H9 (cell line): Measurements from ENCODE around the gene DENND5A. TPM values are rescaled to one million over a fixed set of nuclear protein-coding genes. Genes with fewer than 3 reads are reported as not detected.

ENCODE experiments used
- DNase-seq: peaks from one replicate; pipeline ENCODE4 v3.0.0-alpha.2; 2017
- H2AFZ ChIP-seq: one replicate; pipeline ENCODE4 v1.6.1; 2013; ENCODE audit warnings: mild to moderate bottlenecking, low read length, control low read depth, moderate library complexity
- H2AK5ac ChIP-seq: 2 replicates; pipeline ENCODE4 v1.6.1; 2013; ENCODE audit warnings: low read length, control low read depth, mixed read lengths; ENCODE audit not compliant: insufficient read length
- H2BK120ac ChIP-seq: one replicate; pipeline ENCODE4 v1.6.1; 2013; ENCODE audit warnings: low read depth, mild to moderate bottlenecking, low read length, control low read depth, inconsistent platforms; ENCODE audit not compliant: poor library complexity, severe bottlenecking
- H2BK12ac ChIP-seq: 2 replicates; pipeline ENCODE4 v1.6.1; 2013; ENCODE audit warnings: low read length, control low read depth, mixed read lengths, low read depth; ENCODE audit not compliant: insufficient read length
- H2BK15ac ChIP-seq: 2 replicates; pipeline ENCODE4 v1.6.1; 2013; ENCODE audit warnings: low read depth, low read length, control low read depth
- H2BK20ac ChIP-seq: one replicate; pipeline ENCODE4 v1.6.1; 2013; ENCODE audit warnings: low read depth, mild to moderate bottlenecking, low read length, control low read depth, inconsistent platforms; ENCODE audit not compliant: poor library complexity, severe bottlenecking
- H2BK5ac ChIP-seq: 2 replicates; pipeline ENCODE4 v1.6.1; 2013; ENCODE audit warnings: low read length, control low read depth, mixed read lengths; ENCODE audit not compliant: insufficient read length
- H3K14ac ChIP-seq: 2 replicates; pipeline ENCODE4 v1.6.1; 2013; ENCODE audit warnings: low read length, control low read depth; ENCODE audit not compliant: insufficient read depth
- H3K18ac ChIP-seq: 2 replicates; pipeline ENCODE4 v1.6.1; 2013; ENCODE audit warnings: low read depth, mild to moderate bottlenecking, mixed read lengths, low read length, control low read depth; ENCODE audit not compliant: insufficient read length
- H3K23ac ChIP-seq: 2 replicates; pipeline ENCODE4 v1.6.1; 2013; ENCODE audit warnings: low read length, control low read depth, mixed read lengths, low read depth; ENCODE audit not compliant: insufficient read length
- H3K23me2 ChIP-seq: 2 replicates; pipeline ENCODE4 v1.6.1; 2013; ENCODE audit warnings: low read depth, mild to moderate bottlenecking, mixed read lengths, low read length, control low read depth; ENCODE audit not compliant: insufficient read length, poor library complexity, severe bottlenecking
- H3K27ac ChIP-seq: 2 replicates; pipeline ENCODE4 v1.5.1; 2013; ENCODE audit warnings: low read length, control low read depth, mixed read lengths, low read depth; ENCODE audit not compliant: insufficient read length
- H3K27me3 ChIP-seq: 2 replicates; pipeline ENCODE4 v1.6.1; 2013; ENCODE audit warnings: low read length, control low read depth, inconsistent platforms; ENCODE audit not compliant: insufficient read depth
- H3K4ac ChIP-seq: 2 replicates; pipeline ENCODE4 v1.6.1; 2013; ENCODE audit warnings: low read depth, mild to moderate bottlenecking, control low read depth, inconsistent platforms, low read length, moderate library complexity
- H3K4me1 ChIP-seq: 2 replicates; pipeline ENCODE4 v1.6.1; 2013; ENCODE audit warnings: low read length, control low read depth, inconsistent platforms; ENCODE audit not compliant: insufficient read depth
- H3K4me2 ChIP-seq: 2 replicates; pipeline ENCODE4 v1.6.1; 2013; ENCODE audit warnings: low read length, control low read depth, mixed read lengths; ENCODE audit not compliant: insufficient read length, insufficient read depth
- H3K56ac ChIP-seq: 2 replicates; pipeline ENCODE4 v1.6.1; 2013; ENCODE audit warnings: low read depth, mild to moderate bottlenecking, mixed read lengths, low read length, control low read depth; ENCODE audit not compliant: insufficient read length
- H3K79me1 ChIP-seq: 2 replicates; pipeline ENCODE4 v1.6.1; 2013; ENCODE audit warnings: low read depth, mild to moderate bottlenecking, moderate library complexity, low read length, control low read depth, inconsistent platforms; ENCODE audit not compliant: insufficient read depth, poor library complexity, severe bottlenecking
- H3K79me2 ChIP-seq: 2 replicates; pipeline ENCODE4 v1.6.1; 2013; ENCODE audit warnings: low read length, control low read depth, inconsistent platforms; ENCODE audit not compliant: insufficient read depth
- H3K9ac ChIP-seq: 2 replicates; pipeline ENCODE4 v1.6.1; 2013; ENCODE audit warnings: low read length, control low read depth, mixed read lengths; ENCODE audit not compliant: insufficient read length; ENCODE audit errors: extremely low read depth
- H3K9me3 ChIP-seq: one replicate; pipeline ENCODE4 v1.6.1; 2013; ENCODE audit warnings: low read depth, low read length, inconsistent platforms; ENCODE audit not compliant: control insufficient read depth
- H3T11ph ChIP-seq: one replicate; pipeline ENCODE4 v1.6.1; 2013; ENCODE audit warnings: mild to moderate bottlenecking, low read length, control low read depth, inconsistent platforms
- H4K20me1 ChIP-seq: one replicate; pipeline ENCODE4 v1.6.1; 2013; ENCODE audit not compliant: control insufficient read depth, insufficient read length, insufficient read depth
- H4K5ac ChIP-seq: 2 replicates; pipeline ENCODE4 v1.6.1; 2013; ENCODE audit warnings: low read depth, mild to moderate bottlenecking, mixed read lengths, low read length, control low read depth; ENCODE audit not compliant: insufficient read length
- H4K8ac ChIP-seq: replicated peaks from 2 replicates; pipeline ENCODE4 v1.6.1; 2013; ENCODE audit warnings: low read length, control low read depth, mixed read lengths, low read depth; ENCODE audit not compliant: insufficient read length
- H4K91ac ChIP-seq: 2 replicates; pipeline ENCODE4 v1.6.1; 2013; ENCODE audit warnings: low read depth, mild to moderate bottlenecking, moderate library complexity, mixed read lengths, low read length, control low read depth; ENCODE audit not compliant: insufficient read length
- H3K27ac Mint-ChIP-seq, 3 experiments: 2 replicates in 2 of 3; 3 replicates in 1 of 3; pipeline ENCODE4 v1.8.0; 2020 to 2021; ENCODE audit warnings: mixed read lengths in 3 of 3, mild to moderate bottlenecking in 1 of 3, moderate library complexity in 1 of 3
- H3K27me3 Mint-ChIP-seq: 2 replicates; pipeline ENCODE4 v1.8.0; 2021; ENCODE audit warnings: low read depth, mild to moderate bottlenecking, moderate library complexity, mixed read lengths
- H3K36me3 Mint-ChIP-seq, 3 experiments: 2 replicates in 2 of 3; 3 replicates in 1 of 3; pipeline ENCODE4 v1.8.0; 2020 to 2021; ENCODE audit warnings: low read depth in 3 of 3, mixed read lengths in 3 of 3; ENCODE audit not compliant: insufficient read depth in 1 of 3
- H3K4me1 Mint-ChIP-seq, 2 experiments: 2 replicates each; pipeline ENCODE4 v1.8.0; 2020; ENCODE audit warnings: mixed read lengths in 2 of 2
- H3K4me3 Mint-ChIP-seq, 2 experiments: 2 replicates in 1 of 2; 3 replicates in 1 of 2; pipeline ENCODE4 v1.8.0; 2020 to 2021; ENCODE audit warnings: mild to moderate bottlenecking in 2 of 2, mixed read lengths in 2 of 2, moderate library complexity in 1 of 2
- H3K9me3 Mint-ChIP-seq, 2 experiments: 2 replicates in 1 of 2; 3 replicates in 1 of 2; pipeline ENCODE4 v1.8.0; 2020; ENCODE audit warnings: mild to moderate bottlenecking in 2 of 2, mixed read lengths in 2 of 2, moderate library complexity in 1 of 2
- WGBS: extraction: QIAGEN DNeasy Blood & Tissue Kit; methylation state at CpG from one replicate; pipeline ENCODE4 v1.1.7; 2013; ENCODE audit warnings: missing lambda C conversion rate, low lambda C conversion rate, mixed read lengths; ENCODE audit not compliant: insufficient read length; ENCODE audit errors: extremely low coverage; 5-methylcytosine and 5-hydroxymethylcytosine counted together
- total RNA-seq: library from RNA; stranded (reverse); gene quantifications from 2 replicates; pipeline ENCODE4 v1.2.1, GENCODE V29; 2021
- TF ChIP-seq, protein P1 (sequence below): fragments of 200-600 bp; sonication (generic); conservative IDR thresholded peaks from 3 replicates; pipeline ENCODE4 v1.8.0; 2021; ENCODE audit warnings: antibody characterized with exemption, mild to moderate bottlenecking

DENND5A gene
- total RNA-seq, 1 experiment from 2014 or later = 59.6 TPM

DNA sequence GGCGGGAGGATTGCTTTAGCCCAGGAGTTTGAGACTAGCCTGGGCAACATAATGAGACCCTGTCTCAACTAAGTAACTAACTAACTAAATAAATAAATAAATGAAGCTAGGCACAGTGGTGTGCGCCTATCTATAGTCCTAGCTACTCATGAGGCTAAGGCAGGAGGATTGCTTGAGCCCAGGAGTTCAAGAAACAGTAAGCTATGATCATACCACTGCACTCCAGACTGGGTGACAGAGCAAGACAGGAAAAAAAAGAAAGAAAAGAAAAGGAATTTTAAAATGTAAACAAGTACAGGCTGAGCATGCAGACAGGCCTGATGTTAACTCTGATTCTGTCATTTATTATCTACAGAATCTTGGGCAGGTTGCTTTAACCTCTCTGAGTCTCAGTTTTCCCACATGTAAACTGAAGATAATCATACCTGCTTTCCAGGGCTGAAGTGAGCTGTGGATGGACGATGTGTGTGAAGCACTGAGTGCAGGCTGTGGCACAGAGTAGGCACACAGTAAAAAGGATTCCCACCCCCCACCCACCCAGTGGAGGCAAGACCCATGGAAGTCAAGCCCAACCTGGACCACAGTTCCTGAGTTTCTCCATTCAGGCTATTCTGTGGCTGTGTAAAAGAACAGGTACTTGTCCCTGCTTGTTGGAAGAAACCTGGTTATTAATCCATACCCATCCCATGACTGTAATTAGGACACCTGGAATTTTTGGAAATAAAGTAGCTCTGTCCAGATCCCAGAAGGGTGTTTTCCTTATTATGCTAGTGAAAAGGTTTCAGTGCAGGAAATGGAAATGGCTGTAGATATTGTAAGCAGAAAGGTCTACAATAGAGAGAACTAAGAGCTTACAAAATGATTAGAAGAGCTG, 155.1 kb downstream of the DENND5A start:
- Histone ChIP-seq H3K18ac (no peak overlapping the region), H2AFZ (no peak overlapping the region), H3K56ac (no peak overlapping the region), H3K79me2 (no peaks in the 10 kb centered on the region), H3K4me1 (no peaks in the 10 kb centered on the region), H2BK15ac (no peak overlapping the region), H2BK12ac (no peak overlapping the region), H3T11ph (no peak overlapping the region), H3K4ac (no peak overlapping the region), H3K79me1 (no peaks in the 10 kb centered on the region), H2BK5ac (no peak overlapping the region), H4K91ac (no peak overlapping the region), H4K20me1 (no peaks in the 10 kb centered on the region), H3K23ac (no peak overlapping the region), H2BK120ac (no peak overlapping the region), H3K14ac (no peak overlapping the region), H3K9ac (no peak overlapping the region), H2BK20ac (no peak overlapping the region), H3K4me2 (no peak overlapping the region), H3K27me3 (no peaks in the 10 kb centered on the region), H3K9me3 (peaks cover 17% of the 10 kb centered on the region), H2AK5ac (no peak overlapping the region), H3K27ac (no peak overlapping the region), H4K8ac (no peak overlapping the region), H4K5ac (no peak overlapping the region), H3K23me2 (no peaks in the 10 kb centered on the region)
- no peaks in the 10 kb centered on the region for H3K27me3 Mint-ChIP-seq
- H3K4me1 Mint-ChIP-seq = peaks cover 5 to 6% of the 10 kb centered on the region in 2 experiments
- no peak overlapping the region for H3K27ac Mint-ChIP-seq
- no peak overlapping the region for H3K4me3 Mint-ChIP-seq
- TF ChIP-seq, protein P1, sequence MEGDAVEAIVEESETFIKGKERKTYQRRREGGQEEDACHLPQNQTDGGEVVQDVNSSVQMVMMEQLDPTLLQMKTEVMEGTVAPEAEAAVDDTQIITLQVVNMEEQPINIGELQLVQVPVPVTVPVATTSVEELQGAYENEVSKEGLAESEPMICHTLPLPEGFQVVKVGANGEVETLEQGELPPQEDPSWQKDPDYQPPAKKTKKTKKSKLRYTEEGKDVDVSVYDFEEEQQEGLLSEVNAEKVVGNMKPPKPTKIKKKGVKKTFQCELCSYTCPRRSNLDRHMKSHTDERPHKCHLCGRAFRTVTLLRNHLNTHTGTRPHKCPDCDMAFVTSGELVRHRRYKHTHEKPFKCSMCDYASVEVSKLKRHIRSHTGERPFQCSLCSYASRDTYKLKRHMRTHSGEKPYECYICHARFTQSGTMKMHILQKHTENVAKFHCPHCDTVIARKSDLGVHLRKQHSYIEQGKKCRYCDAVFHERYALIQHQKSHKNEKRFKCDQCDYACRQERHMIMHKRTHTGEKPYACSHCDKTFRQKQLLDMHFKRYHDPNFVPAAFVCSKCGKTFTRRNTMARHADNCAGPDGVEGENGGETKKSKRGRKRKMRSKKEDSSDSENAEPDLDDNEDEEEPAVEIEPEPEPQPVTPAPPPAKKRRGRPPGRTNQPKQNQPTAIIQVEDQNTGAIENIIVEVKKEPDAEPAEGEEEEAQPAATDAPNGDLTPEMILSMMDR = no peak
- WGBS = no CpG with 5 or more reads among the region's 3 CpGs
- DNase-seq = no peak
- H3K9me3 Mint-ChIP-seq = peaks cover 17 to 22% of the 10 kb centered on the region in 2 experiments
- peaks cover 11 to 34% (median 13%) of the 10 kb centered on the region in 3 experiments for H3K36me3 Mint-ChIP-seq
